Endodermal cell (in vitro differentiated cells): ENCODE data around the gene UBE2I. TPM values are rescaled to one million over a fixed set of nuclear protein-coding genes. Genes with fewer than 3 reads are reported as not detected.

ENCODE experiments used
- DNase-seq: peaks from one replicate; pipeline ENCODE4 v3.0.0-alpha.2; 2017
- H3K27ac ChIP-seq: 2 replicates; pipeline ENCODE4 v1.5.1; 2013; ENCODE audit warnings: mild to moderate bottlenecking, low read depth, low read length, moderate library complexity
- H3K27me3 ChIP-seq: 2 replicates; pipeline ENCODE4 v1.6.1; 2013; ENCODE audit warnings: mild to moderate bottlenecking, low read length, moderate library complexity; ENCODE audit not compliant: insufficient read depth, control insufficient read depth, poor library complexity, severe bottlenecking
- H3K36me3 ChIP-seq: 2 replicates; pipeline ENCODE4 v1.7.0; 2013; ENCODE audit warnings: mild to moderate bottlenecking, low read length, moderate library complexity; ENCODE audit not compliant: control insufficient read depth, insufficient read depth
- H3K4me1 ChIP-seq: one replicate; pipeline ENCODE4 v1.7.0; 2013; ENCODE audit warnings: low read length; ENCODE audit not compliant: control insufficient read depth, insufficient read depth
- H3K4me3 ChIP-seq: 2 replicates; pipeline ENCODE4 v1.5.1; 2013; ENCODE audit warnings: mild to moderate bottlenecking, low read length, moderate library complexity
- H3K9ac ChIP-seq: 2 replicates; pipeline ENCODE4 v1.6.1; 2013; ENCODE audit warnings: mild to moderate bottlenecking, low read length, moderate library complexity; ENCODE audit not compliant: poor library complexity, severe bottlenecking; ENCODE audit errors: extremely low read depth
- H3K9me3 ChIP-seq: 2 replicates; pipeline ENCODE4 v1.6.1; 2013; ENCODE audit warnings: mild to moderate bottlenecking, low read length, moderate library complexity; ENCODE audit not compliant: control insufficient read depth
- H3K27ac Mint-ChIP-seq: 2 replicates; pipeline ENCODE4 v1.8.0; 2020; ENCODE audit warnings: mixed read lengths
- H3K27me3 Mint-ChIP-seq: 2 replicates; pipeline ENCODE4 v1.8.0; 2021; ENCODE audit warnings: mild to moderate bottlenecking, mixed read lengths; ENCODE audit not compliant: insufficient read depth
- H3K36me3 Mint-ChIP-seq: 2 replicates; pipeline ENCODE4 v1.8.0; 2020; ENCODE audit warnings: low read depth, mixed read lengths
- H3K4me1 Mint-ChIP-seq: 2 replicates; pipeline ENCODE4 v1.8.0; 2020; ENCODE audit warnings: mixed read lengths
- H3K4me3 Mint-ChIP-seq: 2 replicates; pipeline ENCODE4 v1.8.0; 2020; ENCODE audit warnings: mild to moderate bottlenecking, moderate library complexity, mixed read lengths
- H3K9me3 Mint-ChIP-seq: 2 replicates; pipeline ENCODE4 v1.8.0; 2020; ENCODE audit warnings: mild to moderate bottlenecking, mixed read lengths
- WGBS, 2 experiments: methylation state at CpG; one replicate each; pipeline versions ENCODE4 v1.1.5 to v1.1.7; 2013; ENCODE audit warnings: missing lambda C conversion rate in 2 of 2, mixed read lengths in 1 of 2; ENCODE audit not compliant: insufficient coverage in 1 of 2, insufficient read length in 1 of 2; 5-methylcytosine and 5-hydroxymethylcytosine counted together
- total RNA-seq, 2 donors: library from RNA; stranded (reverse); fragmentation: NEBNext Ultra II Directional in 1 of 2; extraction: Animal tissue kit (Norgen Biotek cat#: 25700) in 1 of 2; gene quantifications; 2 replicates in 1 of 2; 3 replicates in 1 of 2; pipeline ENCODE4 v1.2.1, GENCODE V29; 2021
- TF ChIP-seq, protein P1 (sequence below): fragments of 200-600 bp; sonication (generic); conservative IDR thresholded peaks from 2 replicates; pipeline ENCODE4 v1.5.0; 2021; ENCODE audit warnings: antibody characterized with exemption, mild to moderate bottlenecking

Gene UBE2I
- total RNA-seq, 2 donors from 2014 or later: 250 to 294 TPM

DNA sequence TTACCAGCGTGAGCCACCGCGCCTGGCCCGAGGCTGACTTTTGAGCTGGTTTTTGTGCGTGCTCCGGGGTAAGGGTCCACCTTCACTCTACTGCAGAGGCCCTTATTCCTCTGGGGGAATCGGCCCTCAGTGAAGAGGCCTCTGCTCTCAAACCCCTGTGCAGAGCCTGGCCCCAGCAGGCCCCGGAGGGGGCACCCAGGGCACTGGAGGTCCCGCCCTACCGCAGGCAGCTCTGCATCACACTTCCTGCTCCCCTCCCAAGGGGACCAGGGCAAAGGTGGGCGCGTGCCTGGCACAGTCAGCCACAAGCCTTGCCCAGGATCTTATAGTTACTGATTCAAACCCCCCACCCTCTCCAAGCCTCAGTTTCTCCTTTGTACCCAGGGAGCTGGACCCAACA is 3.6 kb upstream of the UBE2I start:
- H3K4me3 ChIP-seq: no peak overlapping the region
- no peak overlapping the region for H3K9ac ChIP-seq
- Mint-ChIP-seq H3K4me3 (no peak overlapping the region), H3K4me1 (peaks cover 7% of the 10 kb centered on the region), H3K36me3 (no peaks in the 10 kb centered on the region), H3K27ac (no peak overlapping the region), H3K9me3 (no peaks in the 10 kb centered on the region), H3K27me3 (no peaks in the 10 kb centered on the region)
- H3K27ac ChIP-seq: no peak overlapping the region
- 91 to 100% methylated on average over 3 to 12 of the region's 12 CpGs for WGBS, 2 experiments
- TF ChIP-seq, protein P1, sequence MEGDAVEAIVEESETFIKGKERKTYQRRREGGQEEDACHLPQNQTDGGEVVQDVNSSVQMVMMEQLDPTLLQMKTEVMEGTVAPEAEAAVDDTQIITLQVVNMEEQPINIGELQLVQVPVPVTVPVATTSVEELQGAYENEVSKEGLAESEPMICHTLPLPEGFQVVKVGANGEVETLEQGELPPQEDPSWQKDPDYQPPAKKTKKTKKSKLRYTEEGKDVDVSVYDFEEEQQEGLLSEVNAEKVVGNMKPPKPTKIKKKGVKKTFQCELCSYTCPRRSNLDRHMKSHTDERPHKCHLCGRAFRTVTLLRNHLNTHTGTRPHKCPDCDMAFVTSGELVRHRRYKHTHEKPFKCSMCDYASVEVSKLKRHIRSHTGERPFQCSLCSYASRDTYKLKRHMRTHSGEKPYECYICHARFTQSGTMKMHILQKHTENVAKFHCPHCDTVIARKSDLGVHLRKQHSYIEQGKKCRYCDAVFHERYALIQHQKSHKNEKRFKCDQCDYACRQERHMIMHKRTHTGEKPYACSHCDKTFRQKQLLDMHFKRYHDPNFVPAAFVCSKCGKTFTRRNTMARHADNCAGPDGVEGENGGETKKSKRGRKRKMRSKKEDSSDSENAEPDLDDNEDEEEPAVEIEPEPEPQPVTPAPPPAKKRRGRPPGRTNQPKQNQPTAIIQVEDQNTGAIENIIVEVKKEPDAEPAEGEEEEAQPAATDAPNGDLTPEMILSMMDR: no peak
- H3K4me1 ChIP-seq: no peaks in the 10 kb centered on the region
- no peaks in the 10 kb centered on the region for H3K9me3 ChIP-seq
- no peaks in the 10 kb centered on the region for H3K36me3 ChIP-seq
- DNase-seq: no peak
- H3K27me3 ChIP-seq: no peaks in the 10 kb centered on the region

DNA sequence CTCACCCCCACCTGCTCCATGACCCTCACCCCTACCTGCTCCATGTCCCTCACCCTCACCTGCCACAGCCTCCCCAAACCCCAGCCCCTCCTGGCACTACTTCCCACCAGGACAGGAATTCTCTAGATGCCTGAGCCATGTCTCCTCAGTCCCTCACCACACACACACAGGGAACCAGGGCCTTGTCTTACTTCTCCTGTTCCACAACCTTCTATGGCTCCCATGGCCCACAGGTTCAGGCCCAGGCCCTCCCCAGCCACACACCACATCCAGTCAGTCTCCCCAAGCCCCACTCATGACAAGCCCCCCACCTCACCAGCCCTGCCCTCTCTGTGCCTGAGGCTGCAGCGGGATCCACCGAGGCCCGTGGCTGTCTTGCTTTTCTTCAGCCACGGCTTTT is 3.1 kb upstream of the UBE2I start:
- no peak overlapping the region for H3K27ac ChIP-seq
- no peak overlapping the region for H3K4me3 ChIP-seq
- H3K36me3 ChIP-seq: no peaks in the 10 kb centered on the region
- Mint-ChIP-seq H3K4me3 (no peak overlapping the region), H3K27me3 (no peaks in the 10 kb centered on the region), H3K27ac (no peak overlapping the region), H3K4me1 (peaks cover 12% of the 10 kb centered on the region), H3K36me3 (no peaks in the 10 kb centered on the region), H3K9me3 (no peaks in the 10 kb centered on the region)
- H3K9me3 ChIP-seq: no peaks in the 10 kb centered on the region
- H3K27me3 ChIP-seq: no peaks in the 10 kb centered on the region
- H3K4me1 ChIP-seq: no peaks in the 10 kb centered on the region
- TF ChIP-seq, protein P1: no peak
- DNase-seq: no peak
- 69 to 100% methylated on average over 1 to 4 of the region's 4 CpGs for WGBS, 2 experiments
- no peak overlapping the region for H3K9ac ChIP-seq

DNA sequence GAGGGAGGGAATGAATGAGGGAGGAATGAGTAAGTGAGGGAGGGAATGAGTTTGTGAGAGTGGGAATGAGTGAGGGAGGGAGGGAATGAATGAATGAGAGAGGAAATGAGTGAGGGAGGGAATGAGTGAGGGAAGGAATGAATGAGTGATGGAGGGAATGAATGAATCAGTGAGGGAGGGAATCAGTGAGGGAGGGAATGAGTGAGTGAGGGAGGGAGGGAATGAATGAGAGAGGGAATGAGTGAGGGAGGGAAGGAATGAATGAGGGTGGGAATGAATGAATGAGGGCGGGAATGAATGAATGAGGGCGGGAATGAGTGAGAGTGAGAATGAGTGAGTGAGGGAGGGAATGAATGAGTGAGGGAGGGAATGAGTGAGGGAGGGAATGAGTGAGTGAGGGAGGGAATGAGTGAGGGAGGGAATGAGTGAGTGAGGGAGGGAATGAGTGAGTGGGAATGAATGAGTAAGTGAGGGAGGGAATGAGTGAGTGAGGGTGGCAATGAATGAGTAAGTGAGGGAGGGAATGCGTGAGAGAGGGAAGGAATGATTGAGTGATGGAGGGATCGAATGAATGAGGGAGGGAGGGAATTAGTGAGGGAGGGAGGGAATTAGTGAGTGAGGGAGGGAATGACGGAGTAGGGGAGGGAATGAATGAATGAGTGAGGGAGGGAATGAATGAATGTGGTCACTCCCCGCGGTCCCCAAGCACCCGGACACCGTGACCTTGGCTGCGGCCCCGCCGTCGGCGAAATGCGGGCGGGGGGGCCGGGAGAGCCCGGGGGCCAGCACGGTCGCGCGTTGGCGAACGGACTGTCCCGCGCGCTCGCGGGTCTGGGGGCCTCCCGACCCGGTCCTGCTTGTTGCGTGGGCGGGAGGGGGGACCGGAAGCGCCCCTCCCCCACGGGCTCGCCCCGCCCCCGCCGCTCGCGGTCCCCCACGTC is 1.1 kb upstream of the UBE2I start:
- 5 to 67% methylated on average over 3 to 40 of the region's 43 CpGs for WGBS, 2 experiments
- H3K9ac ChIP-seq: peak overlapping the region; percentile 100
- peak overlapping the region; percentile 100 for H3K27ac ChIP-seq
- DNase-seq: no peak
- H3K27me3 Mint-ChIP-seq: no peaks in the 10 kb centered on the region
- peaks cover 11% of the 10 kb centered on the region for H3K4me1 Mint-ChIP-seq
- H3K36me3 ChIP-seq: peaks cover 11% of the 10 kb centered on the region
- no peaks in the 10 kb centered on the region for H3K9me3 Mint-ChIP-seq
- no peaks in the 10 kb centered on the region for H3K9me3 ChIP-seq
- H3K4me1 ChIP-seq: no peaks in the 10 kb centered on the region
- H3K4me3 Mint-ChIP-seq: peak overlapping the region; percentile 88
- H3K27ac Mint-ChIP-seq: no peak overlapping the region
- peaks cover 8% of the 10 kb centered on the region for H3K36me3 Mint-ChIP-seq
- no peaks in the 10 kb centered on the region for H3K27me3 ChIP-seq
- peak overlapping the region; percentile 77 for H3K4me3 ChIP-seq
- TF ChIP-seq, protein P1: no peak
